GM23248 (cell line): ENCODE results near the gene ETFDH.

Source experiments
- EZH2 ChIP-seq: fragments of 200-600 bp; sonication (generic); IDR thresholded peaks from 2 replicates; pipeline ENCODE4 v1.6.1; 2018; ENCODE audit warnings: antibody characterized with exemption, mild to moderate bottlenecking; ENCODE audit not compliant: insufficient read depth, poor library complexity, severe bottlenecking
- EZH2phosphoT487 ChIP-seq: fragments of 200-600 bp; sonication (generic); IDR thresholded peaks from 2 replicates; pipeline ENCODE4 v1.6.1; 2018; ENCODE audit warnings: antibody characterized with exemption, moderate library complexity, mild to moderate bottlenecking, low read depth; ENCODE audit not compliant: insufficient read depth

DNA sequence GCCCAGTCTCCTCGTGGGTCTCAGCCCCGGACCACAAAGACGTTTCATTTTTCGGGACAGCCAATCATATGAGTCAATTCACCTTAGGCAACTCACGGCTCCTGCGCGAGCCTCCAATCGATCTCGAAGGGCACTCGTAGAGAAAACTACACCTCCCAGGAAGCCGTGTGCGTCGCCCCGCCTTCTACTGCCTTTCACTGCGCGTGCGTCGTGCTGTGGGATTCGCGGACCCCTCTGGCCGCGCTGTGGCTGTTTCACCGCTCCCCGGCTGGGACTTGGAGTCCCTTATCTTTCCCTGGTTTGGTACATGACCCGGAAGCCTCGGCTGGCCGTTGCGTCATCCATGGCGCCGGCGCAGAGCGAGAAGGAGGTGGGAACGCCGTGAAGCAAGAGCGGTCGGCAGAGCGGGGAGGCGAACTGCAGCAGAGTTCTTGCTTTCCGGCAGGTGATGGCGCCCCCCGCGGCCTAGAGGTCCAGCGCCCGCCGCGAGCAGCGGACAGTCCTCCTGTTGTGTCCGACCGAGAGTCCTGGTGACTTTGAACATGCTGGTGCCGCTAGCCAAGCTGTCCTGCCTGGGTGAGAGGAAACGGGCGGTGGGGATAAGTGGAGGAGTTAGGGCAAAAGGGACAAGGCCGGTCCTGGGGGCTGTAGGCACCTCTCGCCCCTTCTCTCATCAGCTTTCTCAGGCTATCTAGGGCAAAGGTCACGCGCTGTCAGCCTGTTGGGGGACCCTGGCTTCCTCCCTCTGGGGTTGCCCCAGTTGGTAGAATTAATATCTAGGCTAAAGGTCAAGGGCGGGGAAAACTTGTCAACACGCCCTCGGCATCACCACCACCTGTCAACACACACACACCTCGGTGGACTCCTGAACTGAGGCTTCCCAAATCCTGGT, at the start of gene ETFDH:
- TF ChIP-seq EZH2 (no peak), EZH2phosphoT487 (no peak)
